Neural progenitor cell (in vitro differentiated cells): ENCODE results near the gene EXOSC7. TPM values are rescaled to one million over a fixed set of nuclear protein-coding genes. Genes with fewer than 3 reads are reported as not detected.

Experiments
- DNase-seq: peaks from one replicate; pipeline ENCODE4 v3.0.0-alpha.2; 2016; ENCODE audit warnings: low spot score
- H2AFZ ChIP-seq: fragments of 200-600 bp; sonication (generic); replicated peaks from 2 replicates; pipeline ENCODE4 v1.6.1; 2016; ENCODE audit warnings: antibody characterized with exemption
- H3F3A ChIP-seq: fragments of 200-600 bp; sonication (generic); 2 replicates; pipeline ENCODE4 v1.6.1; 2016; ENCODE audit warnings: antibody characterized with exemption, low read depth
- H3K27ac ChIP-seq: fragments of 200-600 bp; sonication (generic); 2 replicates; pipeline ENCODE4 v1.5.1; 2016; ENCODE audit warnings: mild to moderate bottlenecking
- H3K27me3 ChIP-seq: fragments of 200-600 bp; sonication (generic); 2 replicates; pipeline ENCODE4 v1.6.1; 2016; ENCODE audit warnings: mild to moderate bottlenecking, moderate library complexity
- H3K36me3 ChIP-seq: fragments of 200-600 bp; sonication (generic); 2 replicates; pipeline ENCODE4 v1.5.1; 2016
- H3K4me1 ChIP-seq: fragments of 200-600 bp; sonication (generic); 2 replicates; pipeline ENCODE4 v1.6.1; 2016; ENCODE audit warnings: mixed run types
- H3K4me2 ChIP-seq: fragments of 200-600 bp; sonication (generic); 2 replicates; pipeline ENCODE4 v1.6.1; 2016
- H3K4me3 ChIP-seq: fragments of 200-600 bp; sonication (generic); 2 replicates; pipeline ENCODE4 v1.5.1; 2016
- H3K79me2 ChIP-seq: fragments of 200-600 bp; sonication (generic); 2 replicates; pipeline ENCODE4 v1.6.1; 2016; ENCODE audit warnings: low read depth
- H3K9ac ChIP-seq: fragments of 200-600 bp; sonication (generic); 2 replicates; pipeline ENCODE4 v1.6.1; 2016
- H3K9me3 ChIP-seq: fragments of 200-600 bp; sonication (generic); 2 replicates; pipeline ENCODE4 v1.5.1; 2016; ENCODE audit warnings: low read depth
- H4K20me1 ChIP-seq: fragments of 200-600 bp; sonication (generic); 2 replicates; pipeline ENCODE4 v1.6.1; 2016; ENCODE audit warnings: low read depth
- H3K27ac Mint-ChIP-seq: 3 replicates; pipeline ENCODE4 v1.8.0; 2021; ENCODE audit warnings: mixed read lengths
- H3K27me3 Mint-ChIP-seq: 2 replicates; pipeline ENCODE4 v1.8.0; 2022; ENCODE audit warnings: low read depth, mild to moderate bottlenecking, inconsistent platforms, moderate library complexity, mixed read lengths; ENCODE audit not compliant: insufficient read depth
- H3K36me3 Mint-ChIP-seq: 3 replicates; pipeline ENCODE4 v1.8.0; 2021; ENCODE audit warnings: mixed read lengths
- H3K4me1 Mint-ChIP-seq: 3 replicates; pipeline ENCODE4 v1.8.0; 2021; ENCODE audit warnings: mixed read lengths
- H3K4me3 Mint-ChIP-seq: 3 replicates; pipeline ENCODE4 v1.8.0; 2021; ENCODE audit warnings: mild to moderate bottlenecking, moderate library complexity, mixed read lengths
- H3K9me3 Mint-ChIP-seq: 3 replicates; pipeline ENCODE4 v1.8.0; 2020; ENCODE audit warnings: mixed read lengths
- EZH2 ChIP-seq: fragments of 200-600 bp; sonication (generic); IDR thresholded peaks from 2 replicates; pipeline ENCODE4 v1.6.1; 2017; ENCODE audit warnings: antibody characterized with exemption, mild to moderate bottlenecking, moderate library complexity
- EZH2phosphoT487 ChIP-seq: fragments of 200-600 bp; sonication (generic); IDR thresholded peaks from 2 replicates; pipeline ENCODE4 v1.6.1; 2017; ENCODE audit warnings: antibody characterized with exemption
- total RNA-seq: library from RNA; depleted of rRNA; stranded (reverse); fragments of >200 nt; gene quantifications from 2 replicates; pipeline ENCODE4 v1.2.3, GENCODE V29; 2015; ENCODE audit warnings: low replicate concordance
- TF ChIP-seq, protein P1 (sequence below): fragments of 200-600 bp; sonication (generic); IDR thresholded peaks from 2 replicates; pipeline ENCODE4 v1.5.1; 2017; ENCODE audit warnings: antibody characterized with exemption, mild to moderate bottlenecking

Gene EXOSC7
- total RNA-seq, 1 donor from 2014 or later, result 88.7 TPM

DNA sequence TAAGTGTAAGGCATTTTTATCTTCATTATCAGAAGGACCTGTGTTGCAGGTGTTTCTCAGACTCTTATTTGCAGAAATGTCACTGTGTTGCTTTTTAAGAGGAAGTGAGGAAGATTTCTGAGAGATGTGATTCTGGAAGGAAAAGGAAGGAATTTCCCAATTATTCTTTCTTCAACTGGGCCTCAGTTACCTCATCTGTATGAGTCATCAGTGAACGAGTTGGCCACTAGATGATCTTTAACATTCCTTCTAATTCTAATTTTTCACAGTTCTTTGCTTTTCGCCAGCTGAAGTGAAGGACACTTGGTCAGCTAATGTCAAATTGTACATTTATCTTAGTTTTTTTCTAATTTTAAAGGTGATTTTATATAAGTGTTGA, 79.0 kb downstream of the EXOSC7 start:
- DNase-seq, result no peak
- no peak overlapping the region for H3K27ac ChIP-seq
- no peaks in the 10 kb centered on the region for H3K36me3 Mint-ChIP-seq
- no peaks in the 10 kb centered on the region for H3K36me3 ChIP-seq
- no peak for TF ChIP-seq EZH2phosphoT487
- TF ChIP-seq EZH2, result no peak
- TF ChIP-seq, protein P1, sequence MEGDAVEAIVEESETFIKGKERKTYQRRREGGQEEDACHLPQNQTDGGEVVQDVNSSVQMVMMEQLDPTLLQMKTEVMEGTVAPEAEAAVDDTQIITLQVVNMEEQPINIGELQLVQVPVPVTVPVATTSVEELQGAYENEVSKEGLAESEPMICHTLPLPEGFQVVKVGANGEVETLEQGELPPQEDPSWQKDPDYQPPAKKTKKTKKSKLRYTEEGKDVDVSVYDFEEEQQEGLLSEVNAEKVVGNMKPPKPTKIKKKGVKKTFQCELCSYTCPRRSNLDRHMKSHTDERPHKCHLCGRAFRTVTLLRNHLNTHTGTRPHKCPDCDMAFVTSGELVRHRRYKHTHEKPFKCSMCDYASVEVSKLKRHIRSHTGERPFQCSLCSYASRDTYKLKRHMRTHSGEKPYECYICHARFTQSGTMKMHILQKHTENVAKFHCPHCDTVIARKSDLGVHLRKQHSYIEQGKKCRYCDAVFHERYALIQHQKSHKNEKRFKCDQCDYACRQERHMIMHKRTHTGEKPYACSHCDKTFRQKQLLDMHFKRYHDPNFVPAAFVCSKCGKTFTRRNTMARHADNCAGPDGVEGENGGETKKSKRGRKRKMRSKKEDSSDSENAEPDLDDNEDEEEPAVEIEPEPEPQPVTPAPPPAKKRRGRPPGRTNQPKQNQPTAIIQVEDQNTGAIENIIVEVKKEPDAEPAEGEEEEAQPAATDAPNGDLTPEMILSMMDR, result no peak
- H2AFZ ChIP-seq, result no peak overlapping the region
- H3K4me1 ChIP-seq, result peaks cover 3% of the 10 kb centered on the region
- H3K4me3 ChIP-seq, result no peak overlapping the region
- H3K27me3 ChIP-seq, result peaks cover 51% of the 10 kb centered on the region
- no peak overlapping the region for H3K9ac ChIP-seq
- H3K4me1 Mint-ChIP-seq, result peaks cover 18% of the 10 kb centered on the region
- no peak overlapping the region for H3K4me3 Mint-ChIP-seq
- H3K27ac Mint-ChIP-seq, result no peak overlapping the region
- H3F3A ChIP-seq, result peaks cover 4% of the 10 kb centered on the region
- H4K20me1 ChIP-seq, result peaks cover 2% of the 10 kb centered on the region
- H3K9me3 ChIP-seq, result no peaks in the 10 kb centered on the region
- no peaks in the 10 kb centered on the region for H3K79me2 ChIP-seq
- H3K27me3 Mint-ChIP-seq, result peaks cover 2% of the 10 kb centered on the region
- no peak overlapping the region for H3K4me2 ChIP-seq
- H3K9me3 Mint-ChIP-seq, result no peaks in the 10 kb centered on the region

DNA sequence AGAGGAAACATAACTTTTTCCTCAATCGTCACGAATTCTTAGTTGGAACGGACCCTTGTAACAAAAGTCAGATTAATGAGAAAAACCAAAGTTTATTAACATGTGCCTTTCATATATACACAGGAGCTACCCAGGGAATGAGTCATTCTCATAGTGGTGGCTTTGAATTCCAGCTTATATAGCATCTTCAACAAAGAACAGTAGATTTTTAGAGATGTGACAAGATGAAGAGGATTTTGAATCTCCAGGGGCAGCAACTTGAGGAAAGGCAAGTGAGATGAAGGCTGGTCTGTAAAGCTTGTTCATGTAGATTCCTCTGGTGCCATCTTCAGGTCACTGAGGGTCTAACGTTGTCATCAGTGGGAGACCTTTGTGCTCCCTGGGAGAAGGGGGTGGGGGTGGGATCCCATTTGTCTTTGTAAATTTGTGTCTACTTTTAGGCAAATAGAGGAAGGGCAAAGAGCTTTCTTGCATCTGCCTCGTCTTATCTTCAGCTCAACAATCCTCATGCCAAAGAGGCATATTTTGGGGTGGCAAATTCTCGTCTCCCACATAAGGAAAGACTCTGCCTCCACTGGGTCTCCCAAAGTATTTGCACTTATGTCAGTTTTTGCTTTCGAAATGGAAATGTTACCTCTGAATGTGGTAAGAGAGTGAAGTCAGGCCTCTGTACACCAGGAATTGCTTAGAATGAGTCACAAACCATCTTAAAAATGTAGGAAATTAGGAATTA, 79.5 kb downstream of the EXOSC7 start:
- Histone ChIP-seq H3F3A (peaks cover 9% of the 10 kb centered on the region), H3K4me2 (no peak overlapping the region), H3K36me3 (no peaks in the 10 kb centered on the region), H3K4me1 (peaks cover 9% of the 10 kb centered on the region), H4K20me1 (peaks cover 5% of the 10 kb centered on the region), H3K27ac (no peak overlapping the region), H3K79me2 (no peaks in the 10 kb centered on the region), H3K9me3 (no peaks in the 10 kb centered on the region), H3K4me3 (no peak overlapping the region), H2AFZ (no peak overlapping the region), H3K27me3 (peaks cover 50% of the 10 kb centered on the region), H3K9ac (no peak overlapping the region)
- Mint-ChIP-seq H3K4me3 (no peak overlapping the region), H3K36me3 (no peaks in the 10 kb centered on the region), H3K4me1 (peaks cover 23% of the 10 kb centered on the region), H3K27ac (peak overlapping the region; percentile 32), H3K9me3 (no peaks in the 10 kb centered on the region), H3K27me3 (peaks cover 2% of the 10 kb centered on the region)
- TF ChIP-seq EZH2phosphoT487, result no peak
- TF ChIP-seq EZH2, result no peak
- TF ChIP-seq, protein P1, result peak; percentile 56
- peak; percentile 69 for DNase-seq

DNA sequence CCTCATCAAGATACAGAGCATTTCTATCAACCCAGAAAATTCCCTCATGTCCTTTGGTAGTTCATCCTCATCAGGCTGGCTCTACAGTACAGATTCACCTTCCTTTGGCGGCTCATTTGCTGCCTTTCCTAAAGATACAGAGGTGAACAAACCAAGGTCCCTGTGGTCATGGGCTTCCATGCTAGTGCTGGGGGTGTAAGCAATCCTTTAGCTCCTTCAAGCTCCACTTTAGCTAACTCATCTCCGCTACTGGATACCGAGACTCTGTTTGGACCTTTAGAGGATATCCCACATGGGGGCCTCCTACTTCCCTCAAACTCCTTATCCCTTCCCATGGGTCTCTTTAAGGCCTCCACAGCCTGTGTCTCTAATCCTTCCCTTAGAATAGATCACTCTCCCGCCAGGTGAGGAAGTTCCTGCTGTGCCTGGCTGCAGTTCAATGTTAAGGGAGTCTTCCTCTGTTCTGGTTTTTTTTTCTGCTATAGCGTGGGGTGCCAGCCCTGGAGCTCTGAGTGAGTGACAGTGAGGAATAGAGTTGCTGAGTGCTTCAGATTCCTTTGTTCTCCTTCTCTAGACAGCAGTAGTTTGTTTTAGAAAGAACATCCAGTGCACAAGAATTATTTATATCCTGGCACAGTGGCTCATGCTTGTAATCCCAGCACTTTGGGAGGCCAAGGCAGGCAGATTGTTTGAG, 80.7 kb downstream of the EXOSC7 start:
- H3K4me1 ChIP-seq, result peaks cover 15% of the 10 kb centered on the region
- DNase-seq, result no peak
- TF ChIP-seq, protein P1, result no peak
- TF ChIP-seq EZH2phosphoT487, result no peak
- no peak for TF ChIP-seq EZH2

More for the DNA sequence above, 80.7 kb downstream of the EXOSC7 start:
- Histone ChIP-seq H3K4me2 (no peak overlapping the region), H3K4me3 (no peak overlapping the region), H3K9me3 (no peaks in the 10 kb centered on the region), H4K20me1 (peaks cover 5% of the 10 kb centered on the region), H3K27ac (no peak overlapping the region), H3F3A (peaks cover 13% of the 10 kb centered on the region), H3K27me3 (peaks cover 50% of the 10 kb centered on the region), H3K9ac (no peak overlapping the region), H3K36me3 (no peaks in the 10 kb centered on the region), H3K79me2 (no peaks in the 10 kb centered on the region), H2AFZ (no peak overlapping the region)
- H3K36me3 Mint-ChIP-seq, result no peaks in the 10 kb centered on the region
- H3K27ac Mint-ChIP-seq, result peak overlapping the region; percentile 23
- peaks cover 28% of the 10 kb centered on the region for H3K4me1 Mint-ChIP-seq
- peaks cover 2% of the 10 kb centered on the region for H3K27me3 Mint-ChIP-seq
- no peaks in the 10 kb centered on the region for H3K9me3 Mint-ChIP-seq
- no peak overlapping the region for H3K4me3 Mint-ChIP-seq
